SIG-M5 treated with dmso at 0.1 percent for 504 hours (cell line): ENCODE results near the gene ASPSCR1.
"Not testable (repeated sequence)": the region's sequence is repeated elsewhere in the genome, so short reads cannot be mapped to it uniquely, and the experiment has no call there.

Experiments used
- DNase-seq: peaks from one replicate; lab custom pipeline; 2025; ENCODE audit not compliant: unreplicated experiment; lab: John Stamatoyannopoulos, UW

Gene ASPSCR1

GRCh38 chr17:81940538-81941483 lies 36.6 kb upstream of the ASPSCR1 start:
- no peak for DNase-seq

GRCh38 chr17:81941484-81942166 lies 35.8 kb upstream of the ASPSCR1 start:
- DNase-seq, result no peak

DNA sequence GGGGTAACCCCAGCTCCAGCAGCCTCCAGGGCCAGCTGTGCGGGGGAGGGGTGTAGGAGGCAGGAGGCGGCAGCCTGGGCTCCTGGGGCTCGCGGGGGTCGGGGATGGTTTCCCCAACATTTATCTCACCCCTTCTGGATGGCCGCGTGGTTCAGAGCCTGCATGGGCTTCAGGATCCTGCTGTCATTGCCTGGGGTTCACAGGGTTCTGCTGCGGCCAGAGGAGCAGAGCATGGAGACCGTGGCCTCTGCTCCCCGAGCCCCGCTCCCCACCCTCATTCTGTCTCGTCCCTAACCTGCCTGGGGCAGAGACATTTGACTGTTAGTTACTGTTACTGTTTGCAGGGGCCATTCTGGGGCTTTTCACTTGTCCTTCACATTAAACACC lies 35.3 kb upstream of the ASPSCR1 start:
- DNase-seq, result no peak

- DNase-seq, result no peak
These were observed 32.6 kb upstream of the ASPSCR1 start for GRCh38 chr17:81944858-81945257.

DNA sequence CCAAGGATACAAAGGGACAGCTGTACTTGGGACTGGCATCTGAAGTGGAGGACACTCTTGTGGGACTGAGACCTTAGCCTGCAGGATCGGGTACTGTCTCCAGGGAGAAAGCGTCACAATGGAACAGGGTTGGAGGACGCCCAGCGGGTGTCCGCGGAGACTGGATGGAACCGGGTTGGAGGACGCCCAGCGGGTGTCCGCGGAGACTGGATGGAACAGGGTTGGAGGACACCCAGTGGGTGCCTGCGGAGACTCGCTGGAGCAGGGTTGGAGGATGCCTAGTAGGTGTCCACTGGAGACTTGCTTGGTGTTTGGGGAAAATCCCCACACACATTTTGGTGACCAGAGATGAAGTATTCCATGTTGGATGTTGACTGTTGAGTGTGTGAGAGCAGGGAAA lies 30.2 kb upstream of the ASPSCR1 start, which contains the start of gene MYADML2:
MYADML2 (minus strand) TSS at position 45 of the 400 bp plus-strand sequence. CDS start 5,492 bp downstream, outside the sequence.
- DNase-seq, result no peak

GRCh38 chr17:81948635-81949378 lies 28.6 kb upstream of the ASPSCR1 start:
- no peak for DNase-seq

DNA sequence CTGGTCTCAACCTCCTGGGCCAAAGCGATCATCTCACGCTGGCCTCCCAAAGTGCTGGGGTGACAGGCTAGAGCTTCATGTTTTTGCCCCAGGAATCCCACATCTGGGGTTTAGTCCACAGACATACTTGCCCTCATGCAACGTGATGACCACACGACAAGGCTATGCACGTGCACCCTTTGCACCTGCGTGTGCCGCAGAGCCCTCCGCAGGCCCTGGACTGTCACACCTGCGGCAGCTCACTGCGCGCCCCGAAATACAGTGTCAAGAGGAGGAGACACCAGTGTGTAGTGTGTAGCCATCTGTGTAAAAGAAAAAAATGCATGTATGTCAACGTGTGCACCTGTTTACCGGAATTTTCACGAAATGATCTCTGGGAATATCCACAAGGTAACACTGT lies 26.9 kb upstream of the ASPSCR1 start:
- DNase-seq, result no peak

DNA sequence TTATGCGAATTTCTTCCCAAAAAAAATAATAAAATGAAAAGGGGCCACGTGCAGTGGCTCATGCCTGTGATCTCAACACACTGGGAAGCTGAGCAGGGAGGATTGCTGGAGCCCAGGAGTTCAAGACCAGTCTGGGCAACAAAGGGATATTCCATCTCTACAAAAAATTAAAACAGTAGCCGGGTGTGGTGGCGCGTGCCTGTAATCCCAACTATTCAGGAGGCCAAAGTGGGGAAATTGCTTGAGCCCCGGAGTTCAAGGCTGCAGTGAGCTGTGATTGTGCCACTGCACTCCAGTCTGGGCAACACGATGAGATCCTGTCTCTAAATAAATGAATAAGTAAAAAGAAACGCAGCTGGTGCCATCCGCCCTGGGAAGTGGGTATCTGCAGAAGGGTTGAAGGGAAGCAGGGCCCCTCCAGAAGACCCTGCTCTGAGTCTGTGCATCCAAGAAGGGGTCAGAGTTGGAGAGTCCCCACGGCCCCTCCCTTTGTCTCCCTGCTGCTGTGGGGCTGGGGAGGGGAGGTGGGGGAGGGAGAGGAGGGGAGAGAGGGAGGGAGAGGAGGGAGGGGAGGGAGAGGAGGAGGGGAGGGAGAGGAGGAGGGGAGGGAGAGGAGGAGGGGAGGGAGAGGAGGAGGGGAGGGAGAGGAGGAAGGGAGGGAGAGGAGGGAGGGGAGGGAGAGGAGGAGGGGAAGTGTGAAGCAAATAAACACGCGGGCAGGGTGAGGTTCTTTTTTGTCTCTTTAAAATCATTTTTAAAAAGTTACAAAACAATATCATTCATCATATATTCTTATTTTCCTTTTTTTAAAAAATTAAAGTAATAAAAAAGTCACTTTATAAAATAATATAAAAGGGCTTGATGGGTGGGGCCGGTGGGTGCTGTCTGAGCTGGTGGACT lies 25.4 kb upstream of the ASPSCR1 start:
- no peak for DNase-seq

- DNase-seq, result no peak
These were observed 24.6 kb upstream of the ASPSCR1 start for GRCh38 chr17:81952792-81953228.

- DNase-seq, result not testable (repeated sequence)
These were observed 24.0 kb upstream of the ASPSCR1 start for GRCh38 chr17:81953443-81953842.

- DNase-seq, result no peak
These were observed 23.0 kb upstream of the ASPSCR1 start for GRCh38 chr17:81954131-81955057.

DNA sequence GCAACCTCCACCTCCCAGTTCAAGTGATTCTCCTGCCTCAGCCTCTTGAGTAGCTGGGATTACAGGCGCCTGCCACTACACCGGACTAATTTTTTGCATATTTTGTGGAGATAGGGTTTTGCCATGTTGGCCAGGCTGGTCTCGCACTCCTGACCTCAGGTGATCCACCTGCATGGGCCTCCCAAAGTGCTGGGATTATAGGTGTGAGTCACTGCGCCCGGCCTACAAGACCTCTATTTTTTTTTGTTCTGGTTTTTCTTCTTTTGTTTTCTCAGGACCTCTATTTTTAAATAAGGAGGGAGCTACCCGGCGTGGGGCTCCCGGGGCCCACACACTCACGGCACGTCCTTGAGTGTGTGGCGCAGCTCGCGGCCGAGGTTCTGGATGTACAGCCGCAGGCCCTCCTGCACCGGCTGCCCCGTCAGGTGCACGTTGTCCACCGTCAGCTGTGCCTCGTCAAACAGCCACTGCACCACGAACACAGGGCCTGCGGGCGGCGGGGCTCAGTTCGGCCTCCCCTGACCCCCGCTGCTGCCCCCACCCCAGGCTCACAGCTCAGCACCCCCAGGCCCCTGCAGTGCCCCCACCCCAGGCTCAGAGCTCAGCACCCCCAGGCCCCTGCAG lies 22.3 kb upstream of the ASPSCR1 start:
- DNase-seq, result no peak

DNA sequence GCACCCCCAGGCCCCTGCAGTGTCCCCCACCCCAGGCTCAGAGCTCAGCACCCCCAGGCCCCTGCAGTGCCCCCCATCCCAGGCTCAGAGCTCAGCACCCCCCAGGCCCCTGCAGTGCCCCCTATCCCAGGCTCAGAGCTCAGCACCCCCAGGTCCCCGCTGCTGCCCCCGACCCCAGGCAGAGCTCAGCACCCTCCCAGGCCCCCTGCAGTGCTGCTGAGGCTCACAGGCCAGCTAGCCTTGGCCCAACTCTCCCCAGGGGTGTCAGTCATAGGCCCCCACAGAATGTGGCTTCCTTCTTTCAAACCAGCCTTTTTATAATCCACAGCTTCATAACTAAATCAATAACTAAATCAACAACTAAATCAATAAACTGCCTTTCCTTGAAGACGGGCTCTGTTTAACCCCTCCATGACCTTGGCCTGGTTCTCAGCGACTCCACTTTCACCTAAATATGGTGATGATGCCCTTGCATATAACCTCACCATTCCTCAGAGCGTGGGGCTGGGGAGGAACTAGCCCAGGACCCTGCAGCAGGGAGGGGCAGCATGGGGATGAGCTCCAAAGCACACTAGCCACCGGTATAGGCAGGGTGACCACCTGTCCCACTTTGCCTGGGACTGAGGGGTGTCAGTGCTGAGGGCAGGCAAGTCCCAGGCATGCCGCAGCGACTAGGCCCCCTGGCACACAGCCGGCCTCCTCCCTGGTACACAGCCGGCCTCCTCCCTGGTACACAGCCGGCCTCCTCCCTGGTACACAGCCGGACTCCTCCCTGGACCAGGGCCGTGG lies 21.5 kb upstream of the ASPSCR1 start:
- DNase-seq, result no peak

DNA sequence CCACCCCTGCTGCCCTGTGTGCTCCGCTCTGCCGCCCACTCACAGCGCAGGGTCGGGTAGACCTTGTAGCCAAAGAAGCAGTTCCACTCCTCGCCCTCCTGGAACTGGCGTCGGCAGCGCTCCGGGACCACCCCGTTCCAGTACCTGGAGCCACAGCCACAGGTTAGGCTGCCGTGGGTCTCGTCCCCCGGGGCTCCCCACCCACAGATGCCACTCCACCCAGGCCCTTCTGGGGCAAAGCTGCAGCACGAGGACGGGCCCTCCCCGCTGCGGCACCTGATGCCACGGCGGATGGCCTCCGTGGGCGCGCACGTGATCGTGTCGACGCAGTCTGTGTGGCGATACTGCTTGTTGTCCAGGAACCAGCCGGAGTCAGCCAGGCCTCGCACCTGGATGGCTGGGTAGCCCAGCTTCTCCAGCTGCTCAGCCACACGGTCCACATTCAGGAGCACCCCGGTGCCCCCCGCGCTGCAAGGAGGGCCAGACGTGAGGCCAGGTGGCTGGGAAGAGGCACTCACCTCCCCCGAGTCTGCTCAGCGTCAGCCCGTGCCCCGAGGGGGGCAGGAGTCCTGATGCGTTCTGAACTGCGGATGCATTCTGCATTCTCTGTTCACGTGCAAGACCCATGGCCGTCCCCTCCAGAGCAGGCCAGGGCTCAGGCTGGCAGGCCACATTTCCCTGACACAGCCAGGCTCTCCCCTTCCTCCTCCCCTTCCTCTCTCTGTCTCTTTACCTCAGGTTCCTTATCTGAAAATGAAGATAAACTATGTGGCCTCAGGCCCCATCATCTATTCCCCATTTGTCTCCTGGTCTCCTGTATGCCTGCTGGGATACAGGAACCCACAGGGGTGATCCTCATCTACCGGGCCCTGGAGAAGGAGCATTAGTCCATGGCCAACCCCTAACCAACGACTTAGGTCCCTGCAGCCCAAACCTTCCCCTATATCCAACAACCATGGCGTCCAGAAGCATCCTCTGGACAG lies 20.5 kb upstream of the ASPSCR1 start:
- DNase-seq, result no peak

- no peak for DNase-seq
These were observed 19.6 kb upstream of the ASPSCR1 start for GRCh38 chr17:81957691-81958432.
